Lower leg skin (tissue), 3 donors: ENCODE measurements around the gene RAB4B.

ENCODE experiments used
- CTCF ChIP-seq, 3 donors: fragments of 450-650 bp; IDR thresholded peaks; one replicate each; pipeline ENCODE4 v1.5.1; 2016; ENCODE audit warnings: antibody characterized with exemption in 3 of 3, mild to moderate bottlenecking in 3 of 3, moderate library complexity in 2 of 3
- POLR2A ChIP-seq, 2 donors: fragments of 450-650 bp; IDR thresholded peaks; one replicate each; pipeline ENCODE4 v1.6.1; 2016 to 2017; ENCODE audit warnings: antibody characterized with exemption in 2 of 2, mild to moderate bottlenecking in 1 of 2, moderate library complexity in 1 of 2

GRCh38 chr19:40754611-40755247, 23.3 kb upstream of the RAB4B start:
- TF ChIP-seq CTCF (IDR thresholded peaks at IDR 0.05) (no peak), POLR2A (IDR thresholded peaks at IDR 0.05) (no peak)
